Karpas-422 (cell line): ENCODE data around the gene HGFAC. TPM values are rescaled to one million over a fixed set of nuclear protein-coding genes. Genes with fewer than 3 reads are reported as not detected.

ENCODE experiments used
- DNase-seq: peaks from one replicate; pipeline ENCODE4 v3.0.0-alpha.2; 2015
- H2AFZ ChIP-seq: fragments of 200-600 bp; sonication (generic); 2 replicates; pipeline ENCODE4 v1.6.1; 2014; ENCODE audit warnings: antibody characterized with exemption, low read length, mixed read lengths
- H3K27ac ChIP-seq: fragments of 200-600 bp; sonication (generic); 2 replicates; pipeline ENCODE4 v1.5.1; 2014; ENCODE audit warnings: mild to moderate bottlenecking, low read length, moderate library complexity
- H3K27me3 ChIP-seq: fragments of 200-600 bp; sonication (generic); 2 replicates; pipeline ENCODE4 v1.6.1; 2014; ENCODE audit warnings: low read length, mixed read lengths
- H3K36me3 ChIP-seq: fragments of 200-600 bp; sonication (generic); 2 replicates; pipeline ENCODE4 v1.6.1; 2014; ENCODE audit warnings: low read length, mixed read lengths; ENCODE audit not compliant: insufficient read depth
- H3K4me1 ChIP-seq: fragments of 200-600 bp; sonication (generic); 2 replicates; pipeline ENCODE4 v1.6.1; 2014; ENCODE audit warnings: mild to moderate bottlenecking, low read length, mixed read lengths
- H3K4me2 ChIP-seq: fragments of 200-600 bp; sonication (generic); 2 replicates; pipeline ENCODE4 v1.6.1; 2014; ENCODE audit warnings: low read length, low read depth, mild to moderate bottlenecking; ENCODE audit not compliant: poor library complexity, severe bottlenecking
- H3K4me3 ChIP-seq: fragments of 200-600 bp; sonication (generic); 2 replicates; pipeline ENCODE4 v1.5.1; 2014; ENCODE audit warnings: mild to moderate bottlenecking, antibody characterized with exemption, low read length, mixed read lengths
- H3K79me2 ChIP-seq: fragments of 200-600 bp; sonication (generic); 2 replicates; pipeline ENCODE4 v1.6.1; 2014; ENCODE audit warnings: mild to moderate bottlenecking, low read length, mixed read lengths
- H3K9ac ChIP-seq: fragments of 200-600 bp; sonication (generic); 2 replicates; pipeline ENCODE4 v1.6.0; 2014; ENCODE audit warnings: low read length
- H3K9me2 ChIP-seq: fragments of 200-600 bp; sonication (generic), shearing (Covaris generic); replicated peaks from 2 replicates; pipeline ENCODE4 v1.6.0; 2014; ENCODE audit warnings: mild to moderate bottlenecking, low read length, moderate library complexity; ENCODE audit not compliant: insufficient read depth
- H3K9me3 ChIP-seq: fragments of 300-700, 200-600 bp; sonication (generic); 2 replicates; pipeline ENCODE4 v1.6.1; 2014; ENCODE audit warnings: low read length, mixed read lengths
- H4K20me1 ChIP-seq: fragments of 200-600 bp; sonication (generic); 2 replicates; pipeline ENCODE4 v1.6.1; 2014; ENCODE audit warnings: mild to moderate bottlenecking, antibody characterized with exemption, low read length, low read depth; ENCODE audit not compliant: insufficient read depth
- total RNA-seq: library from RNA; depleted of rRNA; stranded (reverse); fragments of >200 nt; shearing (Covaris generic); gene quantifications from 2 replicates; pipeline ENCODE4 v1.2.3, GENCODE V29; 2014; ENCODE audit warnings: low replicate concordance

Gene HGFAC
- total RNA-seq, 1 experiment from 2014 or later, result not detected

DNA sequence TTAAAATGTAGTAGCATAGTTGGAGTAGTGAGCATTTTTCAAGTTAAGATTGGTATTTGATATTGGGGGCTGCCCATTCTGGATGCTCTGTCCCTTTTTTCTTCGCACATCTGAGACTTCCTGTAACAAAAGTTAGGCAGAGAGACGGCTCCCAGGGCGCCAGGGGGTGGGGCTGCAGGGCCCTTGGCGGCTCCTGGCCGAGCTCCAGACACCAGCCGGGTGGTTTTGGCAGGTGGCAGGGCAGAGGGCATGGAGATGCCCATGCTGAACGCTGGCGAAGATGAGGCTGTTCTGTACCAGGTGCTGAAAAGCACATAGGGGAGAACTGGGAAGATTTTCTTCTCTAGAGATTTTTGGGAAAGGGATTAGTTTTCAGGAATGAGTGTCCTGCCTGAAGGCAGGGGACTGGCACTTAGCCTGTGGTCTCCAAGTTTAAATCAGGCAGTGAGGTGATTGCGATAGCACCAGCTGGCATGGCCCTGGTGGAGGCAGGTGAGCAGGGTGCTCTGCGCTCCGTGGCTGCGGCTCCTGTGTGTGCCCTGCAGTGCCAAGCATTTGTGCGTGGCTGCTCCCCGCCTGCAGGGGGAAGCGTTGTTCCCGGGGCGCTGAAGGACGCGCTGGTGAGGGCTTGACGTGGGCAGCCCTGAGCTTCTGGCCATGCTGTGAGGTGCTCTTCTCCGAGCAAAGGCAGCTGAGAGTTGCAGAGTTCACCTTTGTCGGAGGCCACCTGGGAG, 23.6 kb upstream of the HGFAC start:
- no peaks in the 10 kb centered on the region for H3K9me2 ChIP-seq
- H3K27me3 ChIP-seq, result no peaks in the 10 kb centered on the region
- no peak overlapping the region for H3K4me3 ChIP-seq
- no peaks in the 10 kb centered on the region for H3K4me1 ChIP-seq
- no peaks in the 10 kb centered on the region for H3K36me3 ChIP-seq
- no peaks in the 10 kb centered on the region for H4K20me1 ChIP-seq
- no peak overlapping the region for H2AFZ ChIP-seq
- H3K9me3 ChIP-seq, result no peaks in the 10 kb centered on the region
- H3K9ac ChIP-seq, result no peak overlapping the region
- no peaks in the 10 kb centered on the region for H3K79me2 ChIP-seq
- no peak overlapping the region for H3K27ac ChIP-seq
- H3K4me2 ChIP-seq, result no peak overlapping the region
- peak; percentile 64 for DNase-seq

DNA sequence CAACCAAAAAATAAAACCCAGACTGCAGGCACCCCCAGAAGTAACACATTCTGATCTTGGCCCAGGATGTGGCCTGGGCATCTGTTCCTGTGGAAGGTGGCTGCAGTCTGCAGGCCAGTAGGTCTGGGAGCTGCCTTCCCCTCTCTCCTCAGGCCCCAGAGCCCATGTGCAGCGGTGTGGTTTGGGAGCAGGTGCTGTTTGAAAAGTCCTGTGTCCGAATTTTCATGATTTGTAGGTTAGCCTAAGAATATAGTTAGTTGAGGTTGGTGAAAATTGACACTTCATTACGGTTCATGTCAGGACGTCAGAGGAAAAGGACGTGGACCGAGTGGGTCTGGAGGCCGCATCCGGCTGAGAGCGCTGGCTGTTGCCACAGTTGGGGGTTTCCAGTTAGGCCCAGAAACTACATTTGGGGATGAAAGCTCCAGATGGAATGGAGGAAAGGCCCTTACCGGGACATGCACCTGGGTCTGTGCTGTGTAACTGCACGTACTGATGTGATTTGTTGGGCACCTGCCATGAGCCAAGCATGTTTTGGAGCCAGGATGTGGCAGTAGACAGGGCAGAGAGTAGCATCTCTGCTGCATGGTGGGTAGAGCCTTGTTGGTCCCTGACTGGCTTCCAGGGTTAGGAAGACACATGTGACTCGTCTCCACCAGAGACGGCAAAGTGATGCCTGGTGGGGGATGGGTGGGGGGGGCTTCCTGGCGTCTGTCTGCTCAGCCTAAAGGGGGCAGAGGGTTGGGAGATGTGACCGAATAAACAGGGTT, 21.7 kb upstream of the HGFAC start:
- no peaks in the 10 kb centered on the region for H3K4me1 ChIP-seq
- no peak for DNase-seq
- no peaks in the 10 kb centered on the region for H3K9me2 ChIP-seq
- no peak overlapping the region for H3K4me2 ChIP-seq
- no peaks in the 10 kb centered on the region for H3K79me2 ChIP-seq
- no peaks in the 10 kb centered on the region for H3K9me3 ChIP-seq
- no peak overlapping the region for H2AFZ ChIP-seq
- H3K4me3 ChIP-seq, result no peak overlapping the region
- no peak overlapping the region for H3K9ac ChIP-seq
- no peak overlapping the region for H3K27ac ChIP-seq
- no peaks in the 10 kb centered on the region for H3K27me3 ChIP-seq
- H4K20me1 ChIP-seq, result no peaks in the 10 kb centered on the region
- no peaks in the 10 kb centered on the region for H3K36me3 ChIP-seq

DNA sequence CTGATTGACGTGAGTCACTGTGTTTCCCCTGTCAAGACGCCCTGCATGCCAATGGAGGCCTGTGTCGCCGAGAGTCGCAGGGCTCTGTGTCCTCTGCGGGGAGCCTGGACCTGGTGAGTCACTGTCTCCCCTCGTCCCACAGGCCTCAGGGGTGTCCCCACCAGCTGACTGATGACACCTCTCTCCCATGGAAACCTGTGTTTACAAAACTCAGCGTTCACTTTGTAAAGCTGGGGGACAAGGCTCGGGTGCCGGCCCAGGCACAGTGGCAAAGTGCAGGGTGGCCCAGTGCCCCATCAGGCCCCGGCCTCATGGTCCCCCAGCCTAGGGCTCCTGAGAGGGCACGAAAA, 21.2 kb upstream of the HGFAC start:
- H3K9me3 ChIP-seq, result no peaks in the 10 kb centered on the region
- no peaks in the 10 kb centered on the region for H3K27me3 ChIP-seq
- no peak overlapping the region for H3K9ac ChIP-seq
- no peak overlapping the region for H2AFZ ChIP-seq
- H4K20me1 ChIP-seq, result no peaks in the 10 kb centered on the region
- no peaks in the 10 kb centered on the region for H3K9me2 ChIP-seq
- no peaks in the 10 kb centered on the region for H3K36me3 ChIP-seq
- H3K4me3 ChIP-seq, result no peak overlapping the region
- no peak for DNase-seq
- no peak overlapping the region for H3K4me2 ChIP-seq
- H3K4me1 ChIP-seq, result no peaks in the 10 kb centered on the region
- no peak overlapping the region for H3K27ac ChIP-seq
- no peaks in the 10 kb centered on the region for H3K79me2 ChIP-seq

DNA sequence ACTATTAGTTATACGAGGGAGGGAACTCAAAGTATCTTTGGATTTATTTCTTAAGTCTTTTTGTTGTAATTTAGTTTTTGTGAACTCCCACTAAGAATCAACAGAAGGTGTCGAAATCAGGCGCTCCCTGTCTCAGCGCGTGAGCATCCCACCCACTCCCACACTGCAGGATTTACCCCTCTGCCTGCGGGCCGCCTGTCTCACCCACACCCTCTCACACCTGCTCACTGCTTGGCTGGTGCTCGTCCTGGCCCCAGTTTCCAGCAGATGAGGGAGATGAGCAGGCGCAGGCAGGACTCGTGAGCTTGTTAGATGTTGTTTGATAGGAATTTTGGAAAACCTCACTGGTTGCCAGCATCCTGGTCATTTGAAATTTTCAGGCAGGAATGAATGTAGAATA, 20.8 kb upstream of the HGFAC start:
- Histone ChIP-seq H3K27me3 (no peaks in the 10 kb centered on the region), H3K9me2 (no peaks in the 10 kb centered on the region), H3K4me1 (no peaks in the 10 kb centered on the region), H4K20me1 (no peaks in the 10 kb centered on the region), H3K27ac (no peak overlapping the region), H3K9ac (no peak overlapping the region), H3K4me3 (no peak overlapping the region), H3K79me2 (no peaks in the 10 kb centered on the region), H3K4me2 (no peak overlapping the region), H3K9me3 (no peaks in the 10 kb centered on the region), H2AFZ (no peak overlapping the region), H3K36me3 (no peaks in the 10 kb centered on the region)
- no peak for DNase-seq

DNA sequence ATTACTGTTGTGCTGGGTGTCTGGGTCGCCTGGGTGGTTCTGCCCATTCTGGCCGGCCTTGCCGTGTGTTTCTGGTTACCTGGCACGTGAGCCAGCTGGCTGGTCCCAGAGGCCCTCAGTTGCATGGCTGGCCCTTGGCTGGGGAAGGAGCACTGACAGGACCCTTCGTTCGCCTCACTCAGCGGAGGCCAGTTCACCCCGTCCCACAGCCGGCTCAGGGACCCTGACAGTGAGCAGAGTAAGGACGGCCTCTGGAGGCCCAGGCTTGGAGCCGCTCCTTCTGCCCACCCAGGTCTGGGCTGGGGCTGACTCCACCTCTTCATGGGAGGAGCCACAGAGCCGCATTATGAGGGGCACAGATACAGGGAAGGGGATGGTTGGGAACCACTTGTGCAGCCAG, 20.3 kb upstream of the HGFAC start:
- no peak overlapping the region for H2AFZ ChIP-seq
- H4K20me1 ChIP-seq, result no peaks in the 10 kb centered on the region
- no peaks in the 10 kb centered on the region for H3K9me2 ChIP-seq
- H3K79me2 ChIP-seq, result no peaks in the 10 kb centered on the region
- no peaks in the 10 kb centered on the region for H3K9me3 ChIP-seq
- H3K9ac ChIP-seq, result no peak overlapping the region
- H3K4me2 ChIP-seq, result no peak overlapping the region
- H3K36me3 ChIP-seq, result no peaks in the 10 kb centered on the region
- no peak overlapping the region for H3K4me3 ChIP-seq
- H3K27ac ChIP-seq, result no peak overlapping the region
- no peak for DNase-seq
- H3K4me1 ChIP-seq, result no peaks in the 10 kb centered on the region
- H3K27me3 ChIP-seq, result no peaks in the 10 kb centered on the region

DNA sequence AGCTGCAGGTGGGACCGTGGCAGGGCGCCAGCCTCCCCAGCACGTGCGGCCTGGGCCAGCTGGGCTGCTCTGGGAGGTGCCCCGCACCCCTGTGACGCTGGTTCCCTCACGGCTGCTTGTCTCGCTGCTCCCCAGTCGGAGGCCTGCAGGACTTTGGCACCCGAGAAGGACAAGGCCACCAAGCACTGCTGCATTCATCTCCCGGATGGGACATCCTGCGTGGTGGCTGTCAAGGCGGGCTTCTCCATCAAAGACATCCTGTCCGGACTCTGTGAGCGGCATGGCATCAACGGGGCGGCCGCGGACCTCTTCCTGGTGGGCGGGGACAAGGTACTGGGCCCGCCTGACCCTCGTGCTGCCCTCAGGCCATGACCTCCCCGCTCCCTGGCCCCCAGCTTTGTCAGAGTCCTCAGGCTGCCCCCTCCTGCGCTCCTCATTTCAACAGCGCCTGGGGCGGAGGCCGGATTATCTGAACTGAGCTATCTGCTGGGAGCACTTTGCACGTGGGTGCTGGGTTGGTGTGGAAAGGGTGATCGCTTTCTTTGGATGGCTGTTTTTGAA, 19.4 kb upstream of the HGFAC start:
- H3K4me3 ChIP-seq, result no peak overlapping the region
- DNase-seq, result no peak
- H4K20me1 ChIP-seq, result no peaks in the 10 kb centered on the region
- H3K27ac ChIP-seq, result no peak overlapping the region
- H3K9me3 ChIP-seq, result no peaks in the 10 kb centered on the region
- H3K9ac ChIP-seq, result no peak overlapping the region
- H3K79me2 ChIP-seq, result no peaks in the 10 kb centered on the region
- no peak overlapping the region for H2AFZ ChIP-seq
- H3K36me3 ChIP-seq, result no peaks in the 10 kb centered on the region
- no peaks in the 10 kb centered on the region for H3K9me2 ChIP-seq
- H3K4me2 ChIP-seq, result no peak overlapping the region
- H3K4me1 ChIP-seq, result no peaks in the 10 kb centered on the region
- H3K27me3 ChIP-seq, result no peaks in the 10 kb centered on the region

DNA sequence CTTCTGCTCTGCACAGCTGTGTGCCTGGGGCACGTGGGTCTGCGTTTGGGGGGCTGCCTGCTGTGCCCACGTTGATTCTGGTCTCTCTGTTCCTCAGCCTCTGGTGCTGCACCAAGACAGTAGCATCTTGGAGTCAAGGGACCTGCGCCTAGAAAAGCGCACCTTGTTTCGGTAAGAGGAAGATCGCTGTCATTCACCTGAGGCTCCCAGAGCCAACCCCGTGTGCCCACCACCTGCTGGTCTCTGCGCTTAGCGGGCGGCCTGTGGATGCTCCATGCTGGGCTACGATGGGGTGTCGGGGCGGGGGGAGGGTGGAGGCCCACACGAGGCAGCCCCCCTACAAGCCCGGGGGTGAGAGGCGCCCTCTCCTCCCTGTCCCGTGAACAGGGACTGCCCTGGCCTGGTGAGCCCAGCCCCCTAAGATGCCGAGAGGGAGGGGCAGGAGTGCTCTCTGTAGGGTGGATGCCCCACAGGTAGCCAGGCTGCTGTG, 18.9 kb upstream of the HGFAC start:
- Histone ChIP-seq H3K9me3 (no peaks in the 10 kb centered on the region), H3K9me2 (no peaks in the 10 kb centered on the region), H3K36me3 (no peaks in the 10 kb centered on the region), H4K20me1 (no peaks in the 10 kb centered on the region), H3K27me3 (no peaks in the 10 kb centered on the region), H3K9ac (no peak overlapping the region), H3K79me2 (no peaks in the 10 kb centered on the region), H2AFZ (no peak overlapping the region), H3K4me3 (no peak overlapping the region), H3K27ac (no peak overlapping the region), H3K4me1 (no peaks in the 10 kb centered on the region), H3K4me2 (no peak overlapping the region)
- DNase-seq, result no peak

DNA sequence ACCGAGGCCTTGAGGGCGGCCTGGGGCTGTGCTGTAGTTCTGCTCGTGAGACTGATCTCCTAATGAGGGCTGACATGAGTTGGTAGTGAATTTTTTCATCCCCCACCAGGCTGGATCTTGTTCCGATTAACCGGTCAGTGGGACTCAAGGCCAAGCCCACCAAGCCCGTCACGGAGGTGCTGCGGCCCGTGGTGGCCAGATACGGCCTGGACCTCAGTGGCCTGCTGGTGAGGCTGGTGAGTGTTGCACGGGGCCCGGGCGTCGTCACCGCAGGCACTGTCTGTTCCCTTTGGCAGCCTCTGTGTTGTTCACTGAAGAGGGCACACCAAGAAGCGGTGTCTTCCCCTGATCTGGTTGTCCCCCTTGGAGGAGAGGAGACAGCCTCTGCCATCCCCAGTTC, 18.4 kb upstream of the HGFAC start:
- Histone ChIP-seq H2AFZ (no peak overlapping the region), H3K4me2 (no peak overlapping the region), H3K4me3 (no peak overlapping the region), H3K27me3 (no peaks in the 10 kb centered on the region), H3K36me3 (no peaks in the 10 kb centered on the region), H3K4me1 (no peaks in the 10 kb centered on the region), H3K9me3 (no peaks in the 10 kb centered on the region), H3K9me2 (no peaks in the 10 kb centered on the region), H3K27ac (no peak overlapping the region), H4K20me1 (no peaks in the 10 kb centered on the region), H3K9ac (no peak overlapping the region), H3K79me2 (no peaks in the 10 kb centered on the region)
- DNase-seq, result no peak
